ENCODE results near the gene INTS1. TPM values are rescaled to one million over a fixed set of nuclear protein-coding genes. Genes with fewer than 3 reads are reported as not detected.

Gene INTS1
- total and polyA plus RNA-seq, 2 of the 4 experiments (the other 2 are of a cell fraction), result 9.3 to 40.1 TPM

DNA sequence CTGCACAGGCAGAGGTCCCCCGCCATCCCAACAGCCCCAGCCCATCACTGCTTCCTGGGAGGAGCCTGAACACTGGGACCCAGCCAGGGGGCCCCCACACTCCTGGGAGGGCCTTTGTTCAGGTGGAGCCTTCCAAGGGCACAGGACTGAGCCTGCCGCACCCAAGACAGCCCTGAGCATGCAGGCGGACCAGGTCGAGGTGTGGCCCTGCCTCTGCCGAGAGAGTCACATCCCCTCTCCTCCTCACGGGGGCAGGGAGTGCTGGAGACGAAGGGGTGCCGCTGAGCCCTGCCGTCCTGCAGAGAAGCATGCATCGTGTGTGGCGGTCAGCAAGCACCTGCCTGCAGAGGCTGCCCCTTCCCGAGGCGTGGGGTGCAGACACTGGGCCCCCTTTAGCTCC, 19.0 kb upstream of the INTS1 start:
- H2AK9ac ChIP-seq (replicated peaks; ENCODE audit: low read depth, low read length, poor library complexity), result no peak overlapping the region
- in situ Hi-C loops (cut with MboI; ENCODE audit: low sequenced_read_pairs) (no loop called here), intact Hi-C loops (cut with micrococcal nuclease) (no loop called here), dilution Hi-C loops (cut with HindIII; ENCODE audit: low sequenced_read_pairs, unreplicated experiment) (no loop called here)
- no peak overlapping the region for H3K27ac ChIP-seq (ENCODE audit: insufficient read depth, low read length)
- H3K4ac ChIP-seq (ENCODE audit: low read depth, low read length), result no peak overlapping the region
- H3K36me3 ChIP-seq (ENCODE audit: control insufficient read depth, insufficient read depth, low read length), result no peaks in the 10 kb centered on the region
- POLR2A ChIA-PET (ENCODE audit: unreplicated experiment), result no interaction called here
- peaks cover 10% of the 10 kb centered on the region for H3K9me3 ChIP-seq (ENCODE audit: control insufficient read depth, insufficient read depth, low read length)
- BruUV-seq (replicated peaks), result no TSS peak
- no peaks in the 10 kb centered on the region for H3K9me1 ChIP-seq (ENCODE audit: insufficient read depth, low read length)
- H2BK120ac ChIP-seq (ENCODE audit: low read depth, low read length), result no peak overlapping the region
- no peak overlapping the region for H3K56ac ChIP-seq (ENCODE audit: extremely low read depth, insufficient read depth, low read length)
- H3K23ac ChIP-seq (ENCODE audit: low read depth, low read length), result no peak overlapping the region
- H3K79me1 ChIP-seq (ENCODE audit: low read depth in 1 of 2, low read length in 2 of 2), result no peaks in the 10 kb centered on the region
- H2BK20ac ChIP-seq (ENCODE audit: low read depth, low read length), result no peak overlapping the region
- H3K27me3 ChIP-seq (ENCODE audit: control insufficient read depth, insufficient read depth, low read length), result no peaks in the 10 kb centered on the region; the same call in 1 of the 2 replicates
- no peak overlapping the region for H3K4me3 ChIP-seq (ENCODE audit: insufficient read depth, low read depth, low read length)
- no peak overlapping the region for H2BK15ac ChIP-seq (ENCODE audit: low read depth, low read length)
- H2AK5ac ChIP-seq (ENCODE audit: low read depth, low read length), result peak overlapping the region; percentile 78; the same call in 1 of the 2 replicates
- no peak for TF ChIP-seq BHLHE40 (IDR thresholded peaks at IDR 0.05; ENCODE audit: low read depth, low read length)
- no peak for TF ChIP-seq CEBPB (IDR thresholded peaks at IDR 0.05; ENCODE audit: low read depth, low read length)
- TF ChIP-seq POLR2A (IDR thresholded peaks at IDR 0.05; ENCODE audit: low read depth, low read length), result no peak
- TF ChIP-seq SMC3 (IDR thresholded peaks at IDR 0.05; ENCODE audit: low read depth, low read length), result no peak
- no peak for TF ChIP-seq MXI1 (IDR thresholded peaks at IDR 0.05; ENCODE audit: borderline replicate concordance, low read depth, low read length)
- TF ChIP-seq MAFK (IDR thresholded peaks at IDR 0.05; ENCODE audit: low read depth, low read length), result no peak
- no peak for TF ChIP-seq RCOR1 (IDR thresholded peaks at IDR 0.05; ENCODE audit: insufficient replicate concordance, low read length)
- TF ChIP-seq FOS (IDR thresholded peaks at IDR 0.05; ENCODE audit: low read depth, low read length), result no peak
- no peak for TF ChIP-seq RAD21 (IDR thresholded peaks at IDR 0.05; ENCODE audit: low read length)
- TF ChIP-seq CHD1 (IDR thresholded peaks at IDR 0.05; ENCODE audit: low read depth, low read length), result no peak
- TF ChIP-seq, protein P1, sequence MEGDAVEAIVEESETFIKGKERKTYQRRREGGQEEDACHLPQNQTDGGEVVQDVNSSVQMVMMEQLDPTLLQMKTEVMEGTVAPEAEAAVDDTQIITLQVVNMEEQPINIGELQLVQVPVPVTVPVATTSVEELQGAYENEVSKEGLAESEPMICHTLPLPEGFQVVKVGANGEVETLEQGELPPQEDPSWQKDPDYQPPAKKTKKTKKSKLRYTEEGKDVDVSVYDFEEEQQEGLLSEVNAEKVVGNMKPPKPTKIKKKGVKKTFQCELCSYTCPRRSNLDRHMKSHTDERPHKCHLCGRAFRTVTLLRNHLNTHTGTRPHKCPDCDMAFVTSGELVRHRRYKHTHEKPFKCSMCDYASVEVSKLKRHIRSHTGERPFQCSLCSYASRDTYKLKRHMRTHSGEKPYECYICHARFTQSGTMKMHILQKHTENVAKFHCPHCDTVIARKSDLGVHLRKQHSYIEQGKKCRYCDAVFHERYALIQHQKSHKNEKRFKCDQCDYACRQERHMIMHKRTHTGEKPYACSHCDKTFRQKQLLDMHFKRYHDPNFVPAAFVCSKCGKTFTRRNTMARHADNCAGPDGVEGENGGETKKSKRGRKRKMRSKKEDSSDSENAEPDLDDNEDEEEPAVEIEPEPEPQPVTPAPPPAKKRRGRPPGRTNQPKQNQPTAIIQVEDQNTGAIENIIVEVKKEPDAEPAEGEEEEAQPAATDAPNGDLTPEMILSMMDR (conservative IDR thresholded peaks at IDR 0.05; ENCODE audit: low read depth, low read length), result no peak
- TF ChIP-seq, protein P2, sequence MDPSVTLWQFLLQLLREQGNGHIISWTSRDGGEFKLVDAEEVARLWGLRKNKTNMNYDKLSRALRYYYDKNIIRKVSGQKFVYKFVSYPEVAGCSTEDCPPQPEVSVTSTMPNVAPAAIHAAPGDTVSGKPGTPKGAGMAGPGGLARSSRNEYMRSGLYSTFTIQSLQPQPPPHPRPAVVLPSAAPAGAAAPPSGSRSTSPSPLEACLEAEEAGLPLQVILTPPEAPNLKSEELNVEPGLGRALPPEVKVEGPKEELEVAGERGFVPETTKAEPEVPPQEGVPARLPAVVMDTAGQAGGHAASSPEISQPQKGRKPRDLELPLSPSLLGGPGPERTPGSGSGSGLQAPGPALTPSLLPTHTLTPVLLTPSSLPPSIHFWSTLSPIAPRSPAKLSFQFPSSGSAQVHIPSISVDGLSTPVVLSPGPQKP (IDR thresholded peaks at IDR 0.05; ENCODE audit: borderline replicate concordance, low read depth, low read length), result no peak
- no peak for TF ChIP-seq RFX5 (IDR thresholded peaks at IDR 0.05; ENCODE audit: low read depth, low read length)
- ATAC-seq (ENCODE audit: low read depth), result no peak
- 10% methylated on average over 4 of the region's 13 CpGs; no CpG with 5 or more reads in 1 of the 2 experiments for WGBS, 2 experiments (ENCODE audit: extremely low coverage in 2 of 2, insufficient read length in 1 of 2)
- no peak overlapping the region for H4K5ac ChIP-seq (ENCODE audit: low read depth, low read length)
- DNase-seq, result no peak
- H4K20me1 ChIP-seq (ENCODE audit: insufficient read depth, low read length), result no peaks in the 10 kb centered on the region
- H3K18ac ChIP-seq (ENCODE audit: low read depth, low read length), result no peak overlapping the region
- H3K4me1 ChIP-seq (ENCODE audit: control insufficient read depth, insufficient read depth, low read length), result peaks cover 10% of the 10 kb centered on the region
- no peak overlapping the region for H3K4me2 ChIP-seq (ENCODE audit: low read depth, low read length)
- H3K14ac ChIP-seq (replicated peaks; ENCODE audit: low read depth, low read length), result no peak overlapping the region
- H3K9ac ChIP-seq (ENCODE audit: low read depth, low read length), result no peak overlapping the region
- CTCF ChIA-PET, result no interaction called here
- H2AFZ ChIP-seq (replicated peaks; ENCODE audit: low read length, poor library complexity), result no peak overlapping the region
- H4K91ac ChIP-seq (ENCODE audit: insufficient read depth, low read depth, low read length), result no peak overlapping the region
- H2BK5ac ChIP-seq (ENCODE audit: low read depth, low read length, poor library complexity, severe bottlenecking), result no peak overlapping the region
- no peak overlapping the region for H4K8ac ChIP-seq (ENCODE audit: low read depth in 2 of 2, low read length in 2 of 2)

Data from IMR-90 (cell line).